Panc1 (cell line): ENCODE results near the gene SARDH. TPM values are rescaled to one million over a fixed set of nuclear protein-coding genes. Genes with fewer than 3 reads are reported as not detected.

Source experiments
- ATAC-seq: fragments of 200-7000 bp; cut with Tn5 transposase; 2 replicates; pipeline ENCODE4 v1.9.1; 2020; ENCODE audit warnings: mild to moderate bottlenecking, moderate library complexity
- BruUV-seq: library from RNA; stranded (reverse); fragments of 400-500 nt; replicated peaks from 2 replicates; lab custom pipeline; 2021; lab: Mats Ljungman, UMichigan
- CTCF ChIA-PET: fragments of 300-600 bp; sonication (Branson Sonifier 250); formaldehyde crosslinking; loops from one replicate; lab custom pipeline; 2022; ENCODE audit warnings: antibody characterized with exemption; lab: Charles Lee
- POLR2A ChIA-PET: fragments of 300-600 bp; sonication (Branson Sonifier 250); formaldehyde crosslinking; loops from one replicate; lab custom pipeline; 2022; ENCODE audit warnings: antibody characterized with exemption; lab: Charles Lee
- DNase-seq: peaks from one replicate; pipeline ENCODE4 v3.0.0-alpha.2; 2010; ENCODE audit warnings: low read depth, low spot score
- H3K27ac ChIP-seq: 2 replicates; pipeline ENCODE4 v1.5.1; 2011; ENCODE audit warnings: mild to moderate bottlenecking, low read length, inconsistent platforms
- H3K27me3 ChIP-seq: fragments of 200-500 bp; sonication (Bioruptor generic); 2 replicates; pipeline ENCODE4 v1.6.0; 2014; ENCODE audit warnings: low read length, inconsistent platforms; ENCODE audit not compliant: control insufficient read depth, insufficient read depth
- H3K36me3 ChIP-seq: fragments of 200-500 bp; sonication (Bioruptor generic); 2 replicates; pipeline ENCODE4 v1.5.1; 2014; ENCODE audit warnings: inconsistent platforms, mild to moderate bottlenecking, low read length, moderate library complexity; ENCODE audit not compliant: control insufficient read depth, insufficient read depth
- H3K4me1 ChIP-seq: 2 replicates; pipeline ENCODE4 v1.5.1; 2011; ENCODE audit warnings: inconsistent platforms, mild to moderate bottlenecking, low read length, moderate library complexity; ENCODE audit not compliant: control insufficient read depth, insufficient read depth
- H3K4me3 ChIP-seq, 2 experiments: 2 replicates each; pipeline ENCODE4 v1.5.1; 2011 to 2012; ENCODE audit warnings: low read depth in 2 of 2, low read length in 2 of 2, mild to moderate bottlenecking in 2 of 2, inconsistent platforms in 1 of 2, moderate library complexity in 1 of 2
- H3K9me3 ChIP-seq: fragments of 200-500 bp; sonication (Bioruptor generic); 2 replicates; pipeline ENCODE4 v1.5.1; 2014; ENCODE audit warnings: low read depth, mild to moderate bottlenecking, inconsistent platforms, low read length, moderate library complexity; ENCODE audit not compliant: control insufficient read depth, insufficient read depth
- CTCF ChIP-seq: fragments of 450-650 bp; IDR thresholded peaks from 2 replicates; pipeline ENCODE4 v1.5.1; 2017; ENCODE audit warnings: mild to moderate bottlenecking
- POLR2AphosphoS5 ChIP-seq: IDR thresholded peaks from 2 replicates; pipeline ENCODE4 v1.6.1; 2012; ENCODE audit warnings: mild to moderate bottlenecking, low read depth, low read length, moderate library complexity
- REST ChIP-seq, 2 experiments: IDR thresholded peaks; 2 replicates each; pipeline ENCODE4 v1.6.1; 2011 to 2012; ENCODE audit warnings: low read depth in 2 of 2, control low read depth in 1 of 2, low read length in 1 of 2, mild to moderate bottlenecking in 1 of 2, moderate library complexity in 1 of 2; ENCODE audit not compliant: insufficient read depth in 1 of 2
- SIN3A ChIP-seq: IDR thresholded peaks from 2 replicates; pipeline ENCODE4 v1.6.1; 2012; ENCODE audit warnings: low read depth, mild to moderate bottlenecking, low read length, moderate library complexity, borderline replicate concordance; ENCODE audit not compliant: insufficient read depth
- TCF7L2 ChIP-seq: IDR thresholded peaks from 2 replicates; pipeline ENCODE4 v1.6.1; 2011; ENCODE audit warnings: mild to moderate bottlenecking, low read depth, low read length, inconsistent platforms
- in situ Hi-C: cut with HindIII; loops from 2 replicates; pipeline ENCODE4 v1.10.0; 2016; ENCODE audit warnings: low sequenced_read_pairs, low pct_unique_long_range_greater_than_20kb
- intact Hi-C: fragments of 100-400 bp; cut with micrococcal nuclease; formaldehyde crosslinking; loops from one replicate; pipeline ENCODE4 v1.10.0; 2022; ENCODE audit not compliant: unreplicated experiment
- total RNA-seq: library from RNA; stranded (reverse); gene quantifications from one replicate; pipeline ENCODE4 v1.2.1, GENCODE V29; 2021; ENCODE audit not compliant: unreplicated experiment

SARDH gene
- total RNA-seq, 1 experiment from 2014 or later, result 0.13 TPM

- CTCF ChIA-PET, result interaction anchor here (0.6 to 1.2 kb wide), 2 partner anchors 214 to 242 kb away, joined by 3 to 4 read pairs; no protein-coding TSS in a partner anchor
- no TSS peak for BruUV-seq
- ATAC-seq (no peak), DNase-seq (no peak)
- POLR2A ChIA-PET, result no interaction called here
- in situ Hi-C loops (no loop called here), intact Hi-C loops (no loop called here)
- TF ChIP-seq SIN3A (no peak), TCF7L2 (no peak), CTCF (no peak), REST (IDR thresholded peaks at IDR 0.05; ENCODE audit: insufficient read depth in 1 of 2, low read depth in 2 of 2, low read length in 1 of 2) (no peak), POLR2AphosphoS5 (no peak)
- Histone ChIP-seq H3K27ac (no peak overlapping the region), H3K27me3 (no peaks in the 10 kb centered on the region), H3K36me3 (no peaks in the 10 kb centered on the region), H3K9me3 (no peaks in the 10 kb centered on the region), H3K4me3 (no peak overlapping the region), H3K4me1 (no peaks in the 10 kb centered on the region)
Observed at GRCh38 chr9:133780404-133780945, 42.3 kb upstream of the SARDH start.

- Histone ChIP-seq H3K4me3 (no peak overlapping the region), H3K36me3 (no peaks in the 10 kb centered on the region), H3K4me1 (no peaks in the 10 kb centered on the region), H3K27ac (no peak overlapping the region), H3K27me3 (no peaks in the 10 kb centered on the region), H3K9me3 (no peaks in the 10 kb centered on the region)
- intact Hi-C loops (no loop called here), in situ Hi-C loops (no loop called here)
- BruUV-seq, result no TSS peak
- TF ChIP-seq POLR2AphosphoS5 (no peak), REST (IDR thresholded peaks at IDR 0.05; ENCODE audit: insufficient read depth in 1 of 2, low read depth in 2 of 2, low read length in 1 of 2) (no peak), TCF7L2 (no peak), SIN3A (no peak), CTCF (no peak)
- ChIA-PET CTCF (no interaction called here), POLR2A (no interaction called here)
- DNase-seq (no peak), ATAC-seq (no peak)
Observed at GRCh38 chr9:133779516-133780403, 41.6 kb upstream of the SARDH start.
